IMR-90 (cell line): ENCODE measurements around the gene ARGFX. TPM values are rescaled to one million over a fixed set of nuclear protein-coding genes. Genes with fewer than 3 reads are reported as not detected.

Source experiments
- ATAC-seq: fragments of 200-7000 bp; cut with Tn5 transposase; 2 replicates; pipeline ENCODE4 v1.9.1; 2020; ENCODE audit warnings: low read depth, mild to moderate bottlenecking, moderate library complexity
- BruUV-seq: library from RNA; stranded (reverse); fragments of 400-500 nt; replicated peaks from 2 replicates; lab custom pipeline; 2021; lab: Mats Ljungman, UMichigan
- CTCF ChIA-PET: fragments of 300-600 bp; formaldehyde crosslinking; extraction: SDS; loops from one replicate; lab custom pipeline; 2021; ENCODE audit warnings: antibody characterized with exemption; lab: Yijun Ruan, JAX
- POLR2A ChIA-PET: fragments of 300-600 bp; sonication (Branson Sonifier 250); formaldehyde crosslinking; loops from one replicate; lab custom pipeline; 2022; ENCODE audit warnings: antibody characterized with exemption; ENCODE audit not compliant: unreplicated experiment; lab: Charles Lee
- DNase-seq: peaks from one replicate; pipeline ENCODE4 v3.0.0; 2013
- H2AFZ ChIP-seq: replicated peaks from 2 replicates; pipeline ENCODE3; 2013; ENCODE audit warnings: low read length, mild to moderate bottlenecking; ENCODE audit not compliant: poor library complexity
- H2AK5ac ChIP-seq: 2 replicates; pipeline ENCODE4 v1.6.1; 2013; ENCODE audit warnings: low read depth, low read length, inconsistent platforms
- H2AK9ac ChIP-seq: replicated peaks from 2 replicates; pipeline ENCODE3; 2013; ENCODE audit warnings: mild to moderate bottlenecking, low read depth, low read length, moderate library complexity; ENCODE audit not compliant: poor library complexity
- H2BK120ac ChIP-seq: 2 replicates; pipeline ENCODE4 v1.6.1; 2013; ENCODE audit warnings: low read depth, low read length, inconsistent platforms
- H2BK15ac ChIP-seq: 3 replicates; pipeline ENCODE4 v1.6.1; 2013; ENCODE audit warnings: low read depth, low read length, inconsistent platforms
- H2BK20ac ChIP-seq: 2 replicates; pipeline ENCODE4 v1.6.1; 2013; ENCODE audit warnings: low read depth, mild to moderate bottlenecking, inconsistent platforms, low read length, moderate library complexity
- H2BK5ac ChIP-seq: 2 replicates; pipeline ENCODE4 v1.6.1; 2013; ENCODE audit warnings: mild to moderate bottlenecking, low read depth, low read length, inconsistent platforms; ENCODE audit not compliant: poor library complexity, severe bottlenecking
- H3K14ac ChIP-seq: replicated peaks from 2 replicates; pipeline ENCODE4 v1.6.1; 2013; ENCODE audit warnings: low read depth, low read length, inconsistent platforms
- H3K18ac ChIP-seq: 2 replicates; pipeline ENCODE4 v1.6.1; 2013; ENCODE audit warnings: low read depth, low read length, control low read depth
- H3K23ac ChIP-seq: 2 replicates; pipeline ENCODE4 v1.6.1; 2013; ENCODE audit warnings: low read depth, low read length, inconsistent platforms
- H3K27ac ChIP-seq: 2 replicates; pipeline ENCODE4 v1.5.1; 2013; ENCODE audit warnings: mild to moderate bottlenecking, control low read depth, low read length; ENCODE audit not compliant: insufficient read depth
- H3K27me3 ChIP-seq: 2 replicates; pipeline ENCODE4 v1.6.1; 2013; ENCODE audit warnings: low read length; ENCODE audit not compliant: control insufficient read depth, insufficient read depth
- H3K36me3 ChIP-seq: 2 replicates; pipeline ENCODE4 v1.6.1; 2013; ENCODE audit warnings: low read length, mixed read lengths; ENCODE audit not compliant: control insufficient read depth, insufficient read depth
- H3K4ac ChIP-seq: 2 replicates; pipeline ENCODE4 v1.6.1; 2013; ENCODE audit warnings: low read depth, low read length, inconsistent platforms
- H3K4me1 ChIP-seq: 2 replicates; pipeline ENCODE4 v1.6.1; 2013; ENCODE audit warnings: low read length, mixed read lengths; ENCODE audit not compliant: control insufficient read depth, insufficient read depth
- H3K4me2 ChIP-seq: 2 replicates; pipeline ENCODE4 v1.6.1; 2013; ENCODE audit warnings: low read depth, mild to moderate bottlenecking, control low read depth, low read length, moderate library complexity
- H3K4me3 ChIP-seq: 2 replicates; pipeline ENCODE4 v1.5.1; 2013; ENCODE audit warnings: low read depth, mild to moderate bottlenecking, control low read depth, low read length, moderate library complexity; ENCODE audit not compliant: insufficient read depth
- H3K56ac ChIP-seq: 2 replicates; pipeline ENCODE4 v1.6.1; 2013; ENCODE audit warnings: low read length, inconsistent platforms; ENCODE audit not compliant: insufficient read depth; ENCODE audit errors: extremely low read depth
- H3K79me1 ChIP-seq, 2 experiments: 2 replicates each; pipeline ENCODE4 v1.6.1; 2013; ENCODE audit warnings: low read length in 2 of 2, inconsistent platforms in 1 of 2, low read depth in 1 of 2
- H3K9ac ChIP-seq: 2 replicates; pipeline ENCODE4 v1.6.1; 2013; ENCODE audit warnings: low read depth, low read length, control low read depth
- H3K9me1 ChIP-seq: 2 replicates; pipeline ENCODE4 v1.6.1; 2013; ENCODE audit warnings: low read length, inconsistent platforms; ENCODE audit not compliant: insufficient read depth
- H3K9me3 ChIP-seq: 2 replicates; pipeline ENCODE4 v1.6.1; 2013; ENCODE audit warnings: low read length; ENCODE audit not compliant: control insufficient read depth, insufficient read depth
- H4K20me1 ChIP-seq: 2 replicates; pipeline ENCODE4 v1.6.1; 2013; ENCODE audit warnings: low read length, inconsistent platforms; ENCODE audit not compliant: insufficient read depth
- H4K5ac ChIP-seq: 2 replicates; pipeline ENCODE4 v1.6.1; 2013; ENCODE audit warnings: mild to moderate bottlenecking, low read depth, low read length, control low read depth
- H4K8ac ChIP-seq, 2 experiments: 2 replicates each; pipeline ENCODE4 v1.6.1; 2013; ENCODE audit warnings: low read depth in 2 of 2, low read length in 2 of 2, control low read depth in 1 of 2, inconsistent platforms in 1 of 2
- H4K91ac ChIP-seq: 2 replicates; pipeline ENCODE4 v1.6.1; 2013; ENCODE audit warnings: low read depth, low read length, inconsistent platforms; ENCODE audit not compliant: insufficient read depth
- BHLHE40 ChIP-seq: fragments of 150-350 bp; IDR thresholded peaks from 2 replicates; pipeline ENCODE4 v1.6.1; 2016; ENCODE audit warnings: mild to moderate bottlenecking, low read depth, low read length
- CEBPB ChIP-seq: IDR thresholded peaks from 2 replicates; pipeline ENCODE4 v1.6.1; 2012; ENCODE audit warnings: low read depth, low read length, improper control_type of control experiment
- CHD1 ChIP-seq: IDR thresholded peaks from 2 replicates; pipeline ENCODE4 v1.6.1; 2012; ENCODE audit warnings: low read depth, low read length, improper control_type of control experiment
- CTCF ChIP-seq: conservative IDR thresholded peaks from 2 replicates; pipeline ENCODE4 v1.5.1; 2012; ENCODE audit warnings: mild to moderate bottlenecking, low read depth, low read length, improper control_type of control experiment
- FOS ChIP-seq: fragments of 150-350 bp; IDR thresholded peaks from 2 replicates; pipeline ENCODE4 v1.6.1; 2016; ENCODE audit warnings: low read depth, low read length
- MAFK ChIP-seq: IDR thresholded peaks from 2 replicates; pipeline ENCODE4 v1.6.1; 2012; ENCODE audit warnings: low read depth, low read length, improper control_type of control experiment
- MAZ ChIP-seq: IDR thresholded peaks from 2 replicates; pipeline ENCODE4 v1.6.1; 2012; ENCODE audit warnings: low read depth, mild to moderate bottlenecking, low read length, improper control_type of control experiment, moderate library complexity, borderline replicate concordance
- MXI1 ChIP-seq: IDR thresholded peaks from 2 replicates; pipeline ENCODE4 v1.6.1; 2012; ENCODE audit warnings: low read depth, mild to moderate bottlenecking, low read length, moderate library complexity, borderline replicate concordance
- NFE2L2 ChIP-seq: fragments of 150-350 bp; IDR thresholded peaks from 2 replicates; pipeline ENCODE4 v1.6.1; 2016; ENCODE audit warnings: low read depth, mild to moderate bottlenecking, low read length
- POLR2A ChIP-seq: IDR thresholded peaks from 2 replicates; pipeline ENCODE4 v1.6.1; 2012; ENCODE audit warnings: mild to moderate bottlenecking, low read depth, low read length
- RAD21 ChIP-seq: IDR thresholded peaks from 2 replicates; pipeline ENCODE4 v1.6.1; 2012; ENCODE audit warnings: low read length, improper control_type of control experiment
- RCOR1 ChIP-seq: IDR thresholded peaks from 2 replicates; pipeline ENCODE4 v1.6.1; 2012; ENCODE audit warnings: mild to moderate bottlenecking, low read length, improper control_type of control experiment; ENCODE audit not compliant: insufficient replicate concordance
- RFX5 ChIP-seq: IDR thresholded peaks from 2 replicates; pipeline ENCODE4 v1.8.0; 2012; ENCODE audit warnings: low read depth, mild to moderate bottlenecking, low read length, moderate library complexity
- SMC3 ChIP-seq: fragments of 150-350 bp; IDR thresholded peaks from 2 replicates; pipeline ENCODE4 v1.6.1; 2016; ENCODE audit warnings: low read depth, mild to moderate bottlenecking, antibody characterized with exemption, low read length, moderate library complexity
- USF2 ChIP-seq: fragments of 150-350 bp; IDR thresholded peaks from 2 replicates; pipeline ENCODE4 v1.6.1; 2017; ENCODE audit warnings: mild to moderate bottlenecking, antibody characterized with exemption, low read length, low read depth
- WGBS, 2 experiments: methylation state at CpG; one replicate each; pipeline versions ENCODE4 v1.1.5 to v1.1.7; 2013; ENCODE audit warnings: missing lambda C conversion rate in 2 of 2; ENCODE audit not compliant: insufficient read length in 1 of 2; ENCODE audit errors: extremely low coverage in 2 of 2; 5-methylcytosine and 5-hydroxymethylcytosine counted together
- dilution Hi-C: fragments of 300-500 bp; cut with HindIII; formaldehyde crosslinking; loops from one replicate; pipeline ENCODE4 v1.14.3; 2018; ENCODE audit warnings: low sequenced_read_pairs; ENCODE audit not compliant: unreplicated experiment
- in situ Hi-C: fragments of 300-500 bp; cut with MboI; formaldehyde crosslinking; loops from 3 replicates; pipeline ENCODE4 v1.14.3; 2019; ENCODE audit warnings: low sequenced_read_pairs, inconsistent platforms, mixed read lengths
- intact Hi-C: fragments of 100-400 bp; cut with micrococcal nuclease; formaldehyde crosslinking; loops from 2 replicates; pipeline ENCODE4 v1.10.0; 2022
- polyA plus RNA-seq, 3 experiments: library from polyadenylated mRNA; depleted of rRNA; stranded (reverse); fragments of >200 nt; gene quantifications; 2 replicates each; pipeline ENCODE4 v1.2.3, GENCODE V29; 2012; ENCODE audit warnings: low replicate concordance in 1 of 3
- total RNA-seq: library from RNA; depleted of rRNA; stranded (reverse); fragments of >200 nt; gene quantifications from 2 replicates; pipeline ENCODE4 v1.2.3, GENCODE V29; 2012
- TF ChIP-seq, protein P1 (sequence below): fragments of 150-350 bp; IDR thresholded peaks from 2 replicates; pipeline ENCODE4 v1.6.1; 2016; ENCODE audit warnings: low read depth, mild to moderate bottlenecking, low read length, moderate library complexity, borderline replicate concordance

ARGFX gene
- total and polyA plus RNA-seq, 2 of the 4 experiments (the other 2 are of a cell fraction), result not detected

DNA sequence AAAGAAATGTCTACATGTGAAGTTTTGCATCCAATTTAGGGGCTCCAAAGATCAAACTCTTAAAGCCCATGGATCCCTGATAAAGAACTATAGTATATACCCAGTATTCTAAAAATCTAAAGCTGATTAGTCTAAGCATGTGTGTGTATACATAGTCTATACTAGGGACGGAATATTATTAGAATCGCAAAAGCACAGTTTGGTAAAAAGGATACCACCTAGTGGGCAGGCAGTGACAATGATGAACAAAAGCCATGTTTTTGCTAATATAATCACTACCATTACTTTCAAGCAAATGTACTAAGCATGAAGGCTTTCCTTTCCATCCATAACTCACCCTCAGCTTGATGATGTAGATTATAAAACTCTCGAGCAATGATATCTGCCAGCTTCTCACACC is 38.4 kb upstream of the ARGFX start:
- H3K36me3 ChIP-seq, result peaks cover 3% of the 10 kb centered on the region; the same call in 1 of the 2 replicates
- CTCF ChIA-PET, result interaction anchor here (0.6 to 1.6 kb wide), 3 partner anchors 9 to 143 kb away, joined by 3 to 8 read pairs (median 4); no protein-coding TSS in a partner anchor
- no peak overlapping the region for H2BK15ac ChIP-seq
- no peak overlapping the region for H3K56ac ChIP-seq
- no peak overlapping the region for H3K9ac ChIP-seq
- no peak overlapping the region for H2AFZ ChIP-seq
- H3K23ac ChIP-seq, result no peak overlapping the region
- no peak overlapping the region for H2BK20ac ChIP-seq
- no peak overlapping the region for H3K4ac ChIP-seq
- dilution Hi-C loops (no loop called here), in situ Hi-C loops (no loop called here), intact Hi-C loops (loop anchor here (1.0 to 2.0 kb wide), 2 partner anchors 787 to 969 kb away; partner anchors contain the start of genes GTF2E1 and RABL3)
- H4K20me1 ChIP-seq, result no peaks in the 10 kb centered on the region
- no peaks in the 10 kb centered on the region for H3K9me1 ChIP-seq
- no peak overlapping the region for H2AK5ac ChIP-seq
- H3K27me3 ChIP-seq, result no peaks in the 10 kb centered on the region
- no peak overlapping the region for H2BK120ac ChIP-seq
- DNase-seq (peak; percentile 35), ATAC-seq (peak; percentile 78)
- no peak overlapping the region for H3K14ac ChIP-seq
- no peak overlapping the region for H2BK5ac ChIP-seq
- no peak overlapping the region for H4K5ac ChIP-seq
- peak overlapping the region; percentile 50; the same call in 1 of the 2 replicates for H3K4me2 ChIP-seq
- H4K8ac ChIP-seq, result no peak overlapping the region
- H3K79me1 ChIP-seq, result peaks cover 0 to 3% of the 10 kb centered on the region in 2 experiments; a peak in 1 of 4 replicates
- no peak overlapping the region for H2AK9ac ChIP-seq
- TF ChIP-seq POLR2A (no peak), BHLHE40 (no peak), NFE2L2 (no peak), MXI1 (no peak), CEBPB (no peak), CTCF (peak; percentile 60), RFX5 (no peak), USF2 (no peak), RAD21 (peak; percentile 55), RCOR1 (no peak), SMC3 (peak; percentile 43), FOS (no peak), MAZ (no peak), MAFK (no peak), CHD1 (no peak)
- TF ChIP-seq, protein P1, sequence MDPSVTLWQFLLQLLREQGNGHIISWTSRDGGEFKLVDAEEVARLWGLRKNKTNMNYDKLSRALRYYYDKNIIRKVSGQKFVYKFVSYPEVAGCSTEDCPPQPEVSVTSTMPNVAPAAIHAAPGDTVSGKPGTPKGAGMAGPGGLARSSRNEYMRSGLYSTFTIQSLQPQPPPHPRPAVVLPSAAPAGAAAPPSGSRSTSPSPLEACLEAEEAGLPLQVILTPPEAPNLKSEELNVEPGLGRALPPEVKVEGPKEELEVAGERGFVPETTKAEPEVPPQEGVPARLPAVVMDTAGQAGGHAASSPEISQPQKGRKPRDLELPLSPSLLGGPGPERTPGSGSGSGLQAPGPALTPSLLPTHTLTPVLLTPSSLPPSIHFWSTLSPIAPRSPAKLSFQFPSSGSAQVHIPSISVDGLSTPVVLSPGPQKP, result no peak
- no peaks in the 10 kb centered on the region for H3K4me1 ChIP-seq
- no peak overlapping the region for H3K4me3 ChIP-seq
- no peak overlapping the region for H3K18ac ChIP-seq
- WGBS, 2 experiments, result no CpG with 5 or more reads among the region's 3 CpGs
- no TSS peak for BruUV-seq
- POLR2A ChIA-PET, result no interaction called here
- no peak overlapping the region for H4K91ac ChIP-seq
- no peak overlapping the region for H3K27ac ChIP-seq
- no peaks in the 10 kb centered on the region for H3K9me3 ChIP-seq
